ENCODE results near the gene USF3. TPM values are rescaled to one million over a fixed set of nuclear protein-coding genes. Genes with fewer than 3 reads are reported as not detected.

Gene USF3
- total RNA-seq, 2 experiments from 2014 or later, result 11.7 to 18.1 TPM

GRCh38 chr3:113684271-113684819, 12.1 kb downstream of the USF3 start:
- ChIA-PET CTCF (ENCODE audit: unreplicated experiment) (no interaction called here), POLR2A (no interaction called here)
- intact Hi-C loops (cut with micrococcal nuclease; ENCODE audit: unreplicated experiment), result no loop called here
- Histone ChIP-seq H3K9me2 (ENCODE audit: insufficient read depth, low read length) (no peaks in the 10 kb centered on the region), H4K20me1 (ENCODE audit: insufficient read depth, low read length) (no peaks in the 10 kb centered on the region), H3K36me3 (ENCODE audit: insufficient read depth, low read length) (peaks cover 22% of the 10 kb centered on the region), H3K4me2 (ENCODE audit: low read length) (no peak overlapping the region), H3K4me1 (ENCODE audit: insufficient read depth, low read length, poor library complexity, severe bottlenecking) (no peaks in the 10 kb centered on the region), H3K4me3 (ENCODE audit: low read depth, low read length, poor library complexity, severe bottlenecking) (no peak overlapping the region), H3K27ac (ENCODE audit: low read depth, low read length, poor library complexity, severe bottlenecking) (no peak overlapping the region), H3K79me2 (ENCODE audit: insufficient read depth, low read depth, low read length) (no peaks in the 10 kb centered on the region), H2AFZ (ENCODE audit: low read length) (no peak overlapping the region), H3K9me3 (ENCODE audit: low read length) (peaks cover 7% of the 10 kb centered on the region; the same call in 1 of the 2 replicates)
- TF ChIP-seq CTCF (conservative IDR thresholded peaks at IDR 0.05; ENCODE audit: low read length) (no peak), EZH2phosphoT487 (IDR thresholded peaks at IDR 0.05; ENCODE audit: borderline replicate concordance, low read depth, low read length) (no peak)
- BruUV-seq (replicated peaks), result no TSS peak
- DNase-seq (ENCODE audit: low spot score), result no peak

GRCh38 chr3:113678773-113679172, 17.7 kb downstream of the USF3 start:
- BruUV-seq (replicated peaks), result no TSS peak
- Histone ChIP-seq H4K20me1 (ENCODE audit: insufficient read depth, low read length) (no peaks in the 10 kb centered on the region), H3K36me3 (ENCODE audit: insufficient read depth, low read length) (peaks cover 15% of the 10 kb centered on the region), H3K4me1 (ENCODE audit: insufficient read depth, low read length, poor library complexity, severe bottlenecking) (no peaks in the 10 kb centered on the region), H3K9me2 (ENCODE audit: insufficient read depth, low read length) (no peaks in the 10 kb centered on the region), H3K4me2 (ENCODE audit: low read length) (no peak overlapping the region), H3K9me3 (ENCODE audit: low read length) (no peaks in the 10 kb centered on the region; the same call in 1 of the 2 replicates), H3K79me2 (ENCODE audit: insufficient read depth, low read depth, low read length) (no peaks in the 10 kb centered on the region), H3K27ac (ENCODE audit: low read depth, low read length, poor library complexity, severe bottlenecking) (no peak overlapping the region), H2AFZ (ENCODE audit: low read length) (no peak overlapping the region), H3K4me3 (ENCODE audit: low read depth, low read length, poor library complexity, severe bottlenecking) (no peak overlapping the region)
- no peak for DNase-seq (ENCODE audit: low spot score)
- ChIA-PET POLR2A (no interaction called here), CTCF (ENCODE audit: unreplicated experiment) (no interaction called here)
- TF ChIP-seq CTCF (conservative IDR thresholded peaks at IDR 0.05; ENCODE audit: low read length) (no peak), EZH2phosphoT487 (IDR thresholded peaks at IDR 0.05; ENCODE audit: borderline replicate concordance, low read depth, low read length) (no peak)
- intact Hi-C loops (cut with micrococcal nuclease; ENCODE audit: unreplicated experiment), result no loop called here

GRCh38 chr3:113677737-113678136, 18.7 kb downstream of the USF3 start:
- H3K4me3 ChIP-seq (ENCODE audit: low read depth, low read length, poor library complexity, severe bottlenecking), result no peak overlapping the region
- CTCF ChIA-PET (ENCODE audit: unreplicated experiment), result no interaction called here
- H3K4me2 ChIP-seq (ENCODE audit: low read length), result no peak overlapping the region
- no peaks in the 10 kb centered on the region for H3K79me2 ChIP-seq (ENCODE audit: insufficient read depth, low read depth, low read length)
- no peaks in the 10 kb centered on the region for H3K9me3 ChIP-seq (ENCODE audit: low read length)
- no peaks in the 10 kb centered on the region for H4K20me1 ChIP-seq (ENCODE audit: insufficient read depth, low read length)
- no TSS peak for BruUV-seq (replicated peaks)
- no peak overlapping the region for H3K27ac ChIP-seq (ENCODE audit: low read depth, low read length, poor library complexity, severe bottlenecking)
- H3K4me1 ChIP-seq (ENCODE audit: insufficient read depth, low read length, poor library complexity, severe bottlenecking), result no peaks in the 10 kb centered on the region
- peaks cover 17% of the 10 kb centered on the region for H3K36me3 ChIP-seq (ENCODE audit: insufficient read depth, low read length)
- no peak overlapping the region for H2AFZ ChIP-seq (ENCODE audit: low read length)
- DNase-seq (ENCODE audit: low spot score), result no peak
- no peak for TF ChIP-seq CTCF (conservative IDR thresholded peaks at IDR 0.05; ENCODE audit: low read length)
- TF ChIP-seq EZH2phosphoT487 (IDR thresholded peaks at IDR 0.05; ENCODE audit: borderline replicate concordance, low read depth, low read length), result no peak
- H3K9me2 ChIP-seq (ENCODE audit: insufficient read depth, low read length), result no peaks in the 10 kb centered on the region
- intact Hi-C loops (cut with micrococcal nuclease; ENCODE audit: unreplicated experiment), result no loop called here
- POLR2A ChIA-PET, result no interaction called here

All from OCI-LY7 (cell line).